ENCODE data around the gene LBR. TPM values are rescaled to one million over a fixed set of nuclear protein-coding genes. Genes with fewer than 3 reads are reported as not detected.

Gene LBR
- polyA plus RNA-seq, 1 donor (not counting 4 experiments of a cell fraction or from before 2014, with no cell fraction given) = 30.5 TPM

DNA sequence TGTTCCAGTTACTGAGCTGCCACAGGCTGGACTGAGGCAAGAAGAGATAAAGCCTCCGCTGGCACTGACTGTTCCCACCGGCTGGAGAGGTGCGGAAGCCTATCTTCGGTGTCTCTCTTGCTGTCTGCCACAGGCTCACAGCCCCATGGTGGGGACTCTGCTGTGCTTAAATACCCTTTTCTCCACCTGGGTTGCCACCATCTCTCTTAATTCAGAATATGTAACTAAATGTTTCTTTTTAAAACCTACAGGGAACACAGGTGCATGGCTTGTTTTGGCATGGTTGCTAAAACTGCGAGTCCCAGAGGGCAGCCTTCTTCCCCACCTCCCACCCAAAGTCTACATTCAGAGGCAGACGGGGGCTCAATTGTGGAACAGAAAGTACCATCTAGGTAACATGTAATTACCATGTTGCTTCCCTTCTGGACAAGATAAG is 8.1 kb upstream of the LBR start:
- no peaks in the 10 kb centered on the region for H3K79me2 ChIP-seq (ENCODE audit: control insufficient read depth, insufficient read depth, low read length)
- FAIRE-seq = no peak
- no peak overlapping the region for H3K27ac ChIP-seq (ENCODE audit: control insufficient read depth, insufficient read depth, low read length)
- H3K36me3 ChIP-seq (ENCODE audit: control insufficient read depth in 2 of 2, extremely low read depth in 1 of 2, insufficient read depth in 2 of 2, low read length in 2 of 2) = no peaks in the 10 kb centered on the region
- no peaks in the 10 kb centered on the region for H4K20me1 ChIP-seq (ENCODE audit: control insufficient read depth, extremely low read depth, insufficient read depth, low read length)
- dilution Hi-C loops (cut with MboI; ENCODE audit: extremely low pct_ligation_motif_present, low sequenced_read_pairs) = no loop called here
- H2AFZ ChIP-seq (ENCODE audit: control insufficient read depth, low read length) = no peak overlapping the region
- no peak overlapping the region for H3K4me3 ChIP-seq (ENCODE audit: control insufficient read depth in 2 of 3, extremely low read depth in 1 of 3, insufficient read depth in 2 of 3, low read depth in 1 of 3, low read length in 3 of 3)
- no peak overlapping the region for H3K4me2 ChIP-seq (ENCODE audit: control insufficient read depth, extremely low read depth, insufficient read depth, low read depth, low read length)
- H3K4me1 ChIP-seq (ENCODE audit: control insufficient read depth, extremely low read depth, insufficient read depth, low read length) = no peaks in the 10 kb centered on the region
- H3K9ac ChIP-seq (ENCODE audit: control insufficient read depth, extremely low read depth, insufficient read depth, low read length) = no peak overlapping the region
- no peaks in the 10 kb centered on the region for H3K27me3 ChIP-seq (ENCODE audit: control insufficient read depth, extremely low read depth, insufficient read depth, low read length)
- H3K9me1 ChIP-seq (ENCODE audit: control insufficient read depth, extremely low read depth, insufficient read depth, low read length) = no peaks in the 10 kb centered on the region
- TF ChIP-seq EZH2 (IDR thresholded peaks at IDR 0.05; ENCODE audit: low read length) (no peak), CTCF (optimal IDR thresholded peaks at IDR 0.05 in 1 of 3, IDR thresholded peaks at IDR 0.05 in 1 of 3, conservative IDR thresholded peaks at IDR 0.05 in 1 of 3; ENCODE audit: extremely low read depth in 1 of 3, insufficient read depth in 2 of 3, low read length in 3 of 3) (no peak)
- H3K9me3 ChIP-seq (ENCODE audit: control insufficient read depth, low read depth, low read length) = no peaks in the 10 kb centered on the region
- no peak for DNase-seq (ENCODE audit: low read depth, low spot score)

GRCh38 chr1:225435487-225435886 is 7.6 kb upstream of the LBR start:
- DNase-seq (ENCODE audit: low read depth, low spot score) (no peak), FAIRE-seq (no peak)
- no peak for TF ChIP-seq CTCF (optimal IDR thresholded peaks at IDR 0.05 in 1 of 3, IDR thresholded peaks at IDR 0.05 in 1 of 3, conservative IDR thresholded peaks at IDR 0.05 in 1 of 3; ENCODE audit: extremely low read depth in 1 of 3, insufficient read depth in 2 of 3, low read length in 3 of 3)
- no peak for TF ChIP-seq EZH2 (IDR thresholded peaks at IDR 0.05; ENCODE audit: low read length)
- H3K79me2 ChIP-seq (ENCODE audit: control insufficient read depth, insufficient read depth, low read length) = no peaks in the 10 kb centered on the region
- dilution Hi-C loops (cut with MboI; ENCODE audit: extremely low pct_ligation_motif_present, low sequenced_read_pairs) = no loop called here
- H3K27ac ChIP-seq (ENCODE audit: control insufficient read depth, insufficient read depth, low read length) = no peak overlapping the region
- no peak overlapping the region for H3K4me2 ChIP-seq (ENCODE audit: control insufficient read depth, extremely low read depth, insufficient read depth, low read depth, low read length)
- no peak overlapping the region for H3K9ac ChIP-seq (ENCODE audit: control insufficient read depth, extremely low read depth, insufficient read depth, low read length)
- H3K9me1 ChIP-seq (ENCODE audit: control insufficient read depth, extremely low read depth, insufficient read depth, low read length) = no peaks in the 10 kb centered on the region
- H3K9me3 ChIP-seq (ENCODE audit: control insufficient read depth, low read depth, low read length) = no peaks in the 10 kb centered on the region
- H3K36me3 ChIP-seq (ENCODE audit: control insufficient read depth in 2 of 2, extremely low read depth in 1 of 2, insufficient read depth in 2 of 2, low read length in 2 of 2) = no peaks in the 10 kb centered on the region
- no peak overlapping the region for H3K4me3 ChIP-seq (ENCODE audit: control insufficient read depth in 2 of 3, extremely low read depth in 1 of 3, insufficient read depth in 2 of 3, low read depth in 1 of 3, low read length in 3 of 3)
- H3K4me1 ChIP-seq (ENCODE audit: control insufficient read depth, extremely low read depth, insufficient read depth, low read length) = no peaks in the 10 kb centered on the region
- no peaks in the 10 kb centered on the region for H3K27me3 ChIP-seq (ENCODE audit: control insufficient read depth, extremely low read depth, insufficient read depth, low read length)
- H4K20me1 ChIP-seq (ENCODE audit: control insufficient read depth, extremely low read depth, insufficient read depth, low read length) = no peaks in the 10 kb centered on the region
- no peak overlapping the region for H2AFZ ChIP-seq (ENCODE audit: control insufficient read depth, low read length)
